ENCODE data around the gene TLCD4.

TLCD4 gene

GRCh38 chr1:95097426-95097825 lies 19.7 kb upstream of the TLCD4 start:
- Histone ChIP-seq H3K4me1 (ENCODE audit: insufficient read depth, low read length) (no peaks in the 10 kb centered on the region), H3K4me3 (ENCODE audit: low read length) (no peak overlapping the region)

GRCh38 chr1:95098196-95098595 lies 19.0 kb upstream of the TLCD4 start:
- Histone ChIP-seq H3K36me3 (ENCODE audit: insufficient read depth, low read depth, low read length) (no peaks in the 10 kb centered on the region), H3K9ac (ENCODE audit: low read depth, low read length) (no peak overlapping the region), H3K9me3 (ENCODE audit: insufficient read depth, low read depth, low read length) (no peaks in the 10 kb centered on the region), H3K4me1 (ENCODE audit: insufficient read depth, low read length) (no peaks in the 10 kb centered on the region), H3K27me3 (ENCODE audit: insufficient read depth, low read length) (no peaks in the 10 kb centered on the region), H3K4me3 (ENCODE audit: low read length) (no peak overlapping the region), H3K27ac (ENCODE audit: low read length) (no peak overlapping the region)

More at GRCh38 chr1:95097426-95097825, 19.7 kb upstream of the TLCD4 start:
- H3K9me3 ChIP-seq (ENCODE audit: insufficient read depth, low read depth, low read length): no peaks in the 10 kb centered on the region
- no peak overlapping the region for H3K27ac ChIP-seq (ENCODE audit: low read length)
- H3K36me3 ChIP-seq (ENCODE audit: insufficient read depth, low read depth, low read length): no peaks in the 10 kb centered on the region
- no peak overlapping the region for H3K9ac ChIP-seq (ENCODE audit: low read depth, low read length)
- H3K27me3 ChIP-seq (ENCODE audit: insufficient read depth, low read length): no peaks in the 10 kb centered on the region

- Histone ChIP-seq H3K4me1 (ENCODE audit: insufficient read depth, low read length) (no peaks in the 10 kb centered on the region), H3K36me3 (ENCODE audit: insufficient read depth, low read depth, low read length) (no peaks in the 10 kb centered on the region), H3K4me3 (ENCODE audit: low read length) (no peak overlapping the region), H3K9ac (ENCODE audit: low read depth, low read length) (no peak overlapping the region), H3K9me3 (ENCODE audit: insufficient read depth, low read depth, low read length) (no peaks in the 10 kb centered on the region), H3K27ac (ENCODE audit: low read length) (no peak overlapping the region), H3K27me3 (ENCODE audit: insufficient read depth, low read length) (no peaks in the 10 kb centered on the region)
Observed at GRCh38 chr1:95108792-95109191, 8.4 kb upstream of the TLCD4 start.

- no peaks in the 10 kb centered on the region for H3K36me3 ChIP-seq (ENCODE audit: insufficient read depth, low read depth, low read length)
- H3K27ac ChIP-seq (ENCODE audit: low read length): no peak overlapping the region
- no peak overlapping the region for H3K4me3 ChIP-seq (ENCODE audit: low read length)
- H3K9ac ChIP-seq (ENCODE audit: low read depth, low read length): no peak overlapping the region
- H3K27me3 ChIP-seq (ENCODE audit: insufficient read depth, low read length): no peaks in the 10 kb centered on the region
- H3K4me1 ChIP-seq (ENCODE audit: insufficient read depth, low read length): no peaks in the 10 kb centered on the region
- no peaks in the 10 kb centered on the region for H3K9me3 ChIP-seq (ENCODE audit: insufficient read depth, low read depth, low read length)
Observed at GRCh38 chr1:95111014-95111413, 6.1 kb upstream of the TLCD4 start.

- Histone ChIP-seq H3K27me3 (ENCODE audit: insufficient read depth, low read length) (peaks cover 10% of the 10 kb centered on the region), H3K4me3 (ENCODE audit: low read length) (no peak overlapping the region), H3K9me3 (ENCODE audit: insufficient read depth, low read depth, low read length) (no peaks in the 10 kb centered on the region), H3K36me3 (ENCODE audit: insufficient read depth, low read depth, low read length) (no peaks in the 10 kb centered on the region), H3K27ac (ENCODE audit: low read length) (no peak overlapping the region), H3K4me1 (ENCODE audit: insufficient read depth, low read length) (no peaks in the 10 kb centered on the region), H3K9ac (ENCODE audit: low read depth, low read length) (no peak overlapping the region)
Observed at GRCh38 chr1:95113684-95114083, 3.5 kb upstream of the TLCD4 start.

GRCh38 chr1:95115708-95116137 lies 1.4 kb upstream of the TLCD4 start:
- H3K4me3 ChIP-seq (ENCODE audit: low read length): no peak overlapping the region
- H3K36me3 ChIP-seq (ENCODE audit: insufficient read depth, low read depth, low read length): no peaks in the 10 kb centered on the region
- no peaks in the 10 kb centered on the region for H3K4me1 ChIP-seq (ENCODE audit: insufficient read depth, low read length)
- no peaks in the 10 kb centered on the region for H3K9me3 ChIP-seq (ENCODE audit: insufficient read depth, low read depth, low read length)
- H3K27me3 ChIP-seq (ENCODE audit: insufficient read depth, low read length): peaks cover 19% of the 10 kb centered on the region
- H3K27ac ChIP-seq (ENCODE audit: low read length): no peak overlapping the region
- H3K9ac ChIP-seq (ENCODE audit: low read depth, low read length): no peak overlapping the region

GRCh38 chr1:95116580-95117206 lies 462 bp upstream of the TLCD4 start:
- Histone ChIP-seq H3K27ac (ENCODE audit: low read length) (no peak overlapping the region), H3K27me3 (ENCODE audit: insufficient read depth, low read length) (peaks cover 19% of the 10 kb centered on the region), H3K9me3 (ENCODE audit: insufficient read depth, low read depth, low read length) (no peaks in the 10 kb centered on the region), H3K9ac (ENCODE audit: low read depth, low read length) (peak overlapping the region; percentile 53; the same call in 1 of the 2 replicates), H3K4me1 (ENCODE audit: insufficient read depth, low read length) (no peaks in the 10 kb centered on the region), H3K36me3 (ENCODE audit: insufficient read depth, low read depth, low read length) (no peaks in the 10 kb centered on the region), H3K4me3 (ENCODE audit: low read length) (peak overlapping the region; percentile 91)

- H3K9me3 ChIP-seq (ENCODE audit: insufficient read depth, low read depth, low read length): no peaks in the 10 kb centered on the region
- H3K27ac ChIP-seq (ENCODE audit: low read length): no peak overlapping the region
- H3K27me3 ChIP-seq (ENCODE audit: insufficient read depth, low read length): peaks cover 19% of the 10 kb centered on the region
- H3K36me3 ChIP-seq (ENCODE audit: insufficient read depth, low read depth, low read length): no peaks in the 10 kb centered on the region
- peak overlapping the region; percentile 53; the same call in 1 of the 2 replicates for H3K9ac ChIP-seq (ENCODE audit: low read depth, low read length)
- H3K4me1 ChIP-seq (ENCODE audit: insufficient read depth, low read length): no peaks in the 10 kb centered on the region
- peak overlapping the region; percentile 91 for H3K4me3 ChIP-seq (ENCODE audit: low read length)
Observed at GRCh38 chr1:95118067-95118499, 928 bp downstream of the TLCD4 start.

GRCh38 chr1:95118710-95119109 lies 1.6 kb downstream of the TLCD4 start:
- no peaks in the 10 kb centered on the region for H3K4me1 ChIP-seq (ENCODE audit: insufficient read depth, low read length)
- no peak overlapping the region for H3K4me3 ChIP-seq (ENCODE audit: low read length)
- no peaks in the 10 kb centered on the region for H3K9me3 ChIP-seq (ENCODE audit: insufficient read depth, low read depth, low read length)
- H3K36me3 ChIP-seq (ENCODE audit: insufficient read depth, low read depth, low read length): no peaks in the 10 kb centered on the region
- no peak overlapping the region for H3K27ac ChIP-seq (ENCODE audit: low read length)
- no peak overlapping the region for H3K9ac ChIP-seq (ENCODE audit: low read depth, low read length)
- H3K27me3 ChIP-seq (ENCODE audit: insufficient read depth, low read length): peaks cover 19% of the 10 kb centered on the region

- Histone ChIP-seq H3K4me3 (ENCODE audit: low read length) (no peak overlapping the region), H3K9ac (ENCODE audit: low read depth, low read length) (no peak overlapping the region), H3K27ac (ENCODE audit: low read length) (no peak overlapping the region), H3K4me1 (ENCODE audit: insufficient read depth, low read length) (no peaks in the 10 kb centered on the region), H3K27me3 (ENCODE audit: insufficient read depth, low read length) (peaks cover 19% of the 10 kb centered on the region), H3K36me3 (ENCODE audit: insufficient read depth, low read depth, low read length) (no peaks in the 10 kb centered on the region), H3K9me3 (ENCODE audit: insufficient read depth, low read depth, low read length) (no peaks in the 10 kb centered on the region)
Observed at GRCh38 chr1:95119273-95119672, 2.1 kb downstream of the TLCD4 start.

- H3K9me3 ChIP-seq (ENCODE audit: insufficient read depth, low read depth, low read length): no peaks in the 10 kb centered on the region; the same call in 1 of the 2 replicates
- no peaks in the 10 kb centered on the region for H3K36me3 ChIP-seq (ENCODE audit: insufficient read depth, low read depth, low read length)
- H3K27me3 ChIP-seq (ENCODE audit: insufficient read depth, low read length): peaks cover 19% of the 10 kb centered on the region
- no peaks in the 10 kb centered on the region for H3K4me1 ChIP-seq (ENCODE audit: insufficient read depth, low read length)
- H3K4me3 ChIP-seq (ENCODE audit: low read length): no peak overlapping the region
- no peak overlapping the region for H3K9ac ChIP-seq (ENCODE audit: low read depth, low read length)
- H3K27ac ChIP-seq (ENCODE audit: low read length): no peak overlapping the region
Observed at GRCh38 chr1:95122151-95122697, 5.1 kb downstream of the TLCD4 start.

- no peaks in the 10 kb centered on the region; the same call in 1 of the 2 replicates for H3K9me3 ChIP-seq (ENCODE audit: insufficient read depth, low read depth, low read length)
- no peak overlapping the region for H3K27ac ChIP-seq (ENCODE audit: low read length)
- no peaks in the 10 kb centered on the region for H3K36me3 ChIP-seq (ENCODE audit: insufficient read depth, low read depth, low read length)
- peaks cover 2% of the 10 kb centered on the region; the same call in 1 of the 2 replicates for H3K27me3 ChIP-seq (ENCODE audit: insufficient read depth, low read length)
- no peak overlapping the region for H3K4me3 ChIP-seq (ENCODE audit: low read length)
- no peaks in the 10 kb centered on the region for H3K4me1 ChIP-seq (ENCODE audit: insufficient read depth, low read length)
- H3K9ac ChIP-seq (ENCODE audit: low read depth, low read length): no peak overlapping the region
Observed at GRCh38 chr1:95124342-95124741, 7.2 kb downstream of the TLCD4 start.
